SK-N-SH treated with all-trans-retinoic acid at 6 μM for 48 hours (cell line): Measurements from ENCODE around the gene STOML3.

ENCODE experiments used
- ARNTL ChIP-seq: fragments of 450-650 bp; formaldehyde crosslinking; IDR thresholded peaks from 2 replicates; pipeline ENCODE4 v1.5.0; 2020; ENCODE audit warnings: low read depth, mild to moderate bottlenecking, moderate library complexity, borderline replicate concordance
- OSR1 ChIP-seq: fragments of 250-450 bp; sonication (Bioruptor Pico); IDR thresholded peaks from 2 replicates; pipeline ENCODE4 v1.8.0; 2022; ENCODE audit warnings: moderate library complexity, mild to moderate bottlenecking, inconsistent platforms
- PATZ1 ChIP-seq: fragments of 250-450 bp; sonication (Bioruptor Pico); IDR thresholded peaks from 2 replicates; pipeline ENCODE4 v1.8.0; 2020; ENCODE audit warnings: mild to moderate bottlenecking, moderate library complexity, borderline replicate concordance

GRCh38 chr13:39025433-39025839 lies 34.8 kb upstream of the STOML3 start:
- no peak for TF ChIP-seq PATZ1 (CRISPR knock-in tag)
- no peak for TF ChIP-seq OSR1 (CRISPR knock-in tag)
- TF ChIP-seq ARNTL (CRISPR knock-in tag) = no peak
